Melanocyte of skin (primary cell): ENCODE measurements around the gene EIF4E. TPM values are rescaled to one million over a fixed set of nuclear protein-coding genes. Genes with fewer than 3 reads are reported as not detected.

Experiments
- small RNA-seq, 2 donors: library from RNA; depleted of rRNA; stranded (forward); fragments of <200 nt; gene quantifications; one replicate each; pipeline ENCODE3, GENCODE V24; 2012
- total RNA-seq, 2 donors: library from RNA; depleted of rRNA; stranded (reverse); fragments of >200 nt; gene quantifications; 2 replicates each; pipeline ENCODE4 v1.2.3, GENCODE V29; 2012

Gene EIF4E
- 100 to 1,000 TPM; 113 to 234 TPM for total RNA-seq

GRCh38 chr4:98928505-98929340, at the start of gene EIF4E:
EIF4E (minus strand) TSS chr4:98929133; CDS start chr4:98929112, 21 bp downstream.

Small RNA genes lying within 50 kb of the gene (small RNA-seq; reads per million reads assigned to genes)
- 0 to 0.04 reads per million in 2 donors for gene RNU7-149P
- gene TBCAP3, result 0 reads per million in 2 donors

Other genes starting within 250 kb of the EIF4E start
- 10 to 100 TPM; 27.5 to 49.3 TPM for gene METAP1, start 66.6 kb upstream of the EIF4E start, total RNA-seq
- gene ADH5, start 159.7 kb upstream of the EIF4E start, total RNA-seq, result 100 to 1,000 TPM; 156 to 171 TPM
- not detected for gene ADH4, start 215.2 kb upstream of the EIF4E start, total RNA-seq